Breast epithelium (tissue), 3 donors: Measurements from ENCODE around the gene RNF34.

Source experiments
- CTCF ChIP-seq, 3 donors: fragments of 450-650 bp; IDR thresholded peaks; one replicate each; pipeline ENCODE4 v1.5.1; 2016 to 2017; ENCODE audit warnings: antibody characterized with exemption in 3 of 3, mild to moderate bottlenecking in 3 of 3, moderate library complexity in 3 of 3
- POLR2AphosphoS5 ChIP-seq, 3 donors: sonication (generic); formaldehyde crosslinking; IDR thresholded peaks; one replicate each; pipeline ENCODE4 v1.6.1; 2017; ENCODE audit warnings: antibody characterized with exemption in 3 of 3

- TF ChIP-seq CTCF (IDR thresholded peaks at IDR 0.05), result no peak
- TF ChIP-seq POLR2AphosphoS5 (IDR thresholded peaks at IDR 0.05), result no peak
These were observed 34.4 kb upstream of the RNF34 start for GRCh38 chr12:121365416-121366062.
